ENCODE measurements around the gene TRIM72. TPM values are rescaled to one million over a fixed set of nuclear protein-coding genes. Genes with fewer than 3 reads are reported as not detected.

TRIM72 gene
- total RNA-seq, 1 donor from 2014 or later = 0.04 TPM

- no peak for DNase-seq (ENCODE audit: low spot score in 2 of 2, unreplicated experiment in 2 of 2)
- H3K4me1 Mint-ChIP-seq = no peaks in the 10 kb centered on the region
- H3K36me3 Mint-ChIP-seq = no peaks in the 10 kb centered on the region
- H3K4me3 Mint-ChIP-seq = no peak overlapping the region
- H3K9me3 Mint-ChIP-seq = no peaks in the 10 kb centered on the region
- no peak for TF ChIP-seq CTCF (IDR thresholded peaks at IDR 0.05; ENCODE audit: unreplicated experiment)
- peaks cover 36% of the 10 kb centered on the region for H3K27me3 Mint-ChIP-seq (ENCODE audit: low read depth)
- H3K27ac Mint-ChIP-seq = no peak overlapping the region
These were observed 9.1 kb downstream of the TRIM72 start for GRCh38 chr16:31223044-31223443.

DNA sequence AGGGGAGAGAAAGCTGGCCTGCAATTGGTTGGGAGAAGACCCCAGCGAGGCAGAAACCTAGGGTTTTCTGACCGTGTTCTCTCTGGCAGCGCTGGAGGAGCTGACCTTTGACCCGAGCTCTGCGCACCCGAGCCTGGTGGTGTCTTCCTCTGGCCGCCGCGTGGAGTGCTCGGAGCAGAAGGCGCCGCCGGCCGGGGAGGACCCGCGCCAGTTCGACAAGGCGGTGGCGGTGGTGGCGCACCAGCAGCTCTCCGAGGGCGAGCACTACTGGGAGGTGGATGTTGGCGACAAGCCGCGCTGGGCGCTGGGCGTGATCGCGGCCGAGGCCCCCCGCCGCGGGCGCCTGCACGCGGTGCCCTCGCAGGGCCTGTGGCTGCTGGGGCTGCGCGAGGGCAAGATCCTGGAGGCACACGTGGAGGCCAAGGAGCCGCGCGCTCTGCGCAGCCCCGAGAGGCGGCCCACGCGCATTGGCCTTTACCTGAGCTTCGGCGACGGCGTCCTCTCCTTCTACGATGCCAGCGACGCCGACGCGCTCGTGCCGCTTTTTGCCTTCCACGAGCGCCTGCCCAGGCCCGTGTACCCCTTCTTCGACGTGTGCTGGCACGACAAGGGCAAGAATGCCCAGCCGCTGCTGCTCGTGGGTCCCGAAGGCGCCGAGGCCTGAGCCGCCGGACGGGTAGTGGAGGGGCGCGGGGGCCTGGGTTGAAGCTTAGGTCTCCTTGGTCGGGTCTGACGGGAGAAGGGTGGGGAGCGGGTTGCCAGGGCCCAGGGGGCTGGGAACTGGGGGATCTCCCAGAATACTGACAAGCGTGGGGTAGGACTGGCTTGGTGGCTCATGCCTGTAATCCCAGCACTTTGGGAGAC is 10.4 kb downstream of the TRIM72 start:
- H3K27ac Mint-ChIP-seq = no peak overlapping the region
- TF ChIP-seq CTCF (IDR thresholded peaks at IDR 0.05; ENCODE audit: unreplicated experiment) = no peak
- peaks cover 27% of the 10 kb centered on the region for H3K27me3 Mint-ChIP-seq (ENCODE audit: low read depth)
- no peaks in the 10 kb centered on the region for H3K9me3 Mint-ChIP-seq
- H3K4me1 Mint-ChIP-seq = peaks cover 3% of the 10 kb centered on the region
- no peak for DNase-seq (ENCODE audit: low spot score in 2 of 2, unreplicated experiment in 2 of 2)
- H3K4me3 Mint-ChIP-seq = no peak overlapping the region
- H3K36me3 Mint-ChIP-seq = no peaks in the 10 kb centered on the region

DNA sequence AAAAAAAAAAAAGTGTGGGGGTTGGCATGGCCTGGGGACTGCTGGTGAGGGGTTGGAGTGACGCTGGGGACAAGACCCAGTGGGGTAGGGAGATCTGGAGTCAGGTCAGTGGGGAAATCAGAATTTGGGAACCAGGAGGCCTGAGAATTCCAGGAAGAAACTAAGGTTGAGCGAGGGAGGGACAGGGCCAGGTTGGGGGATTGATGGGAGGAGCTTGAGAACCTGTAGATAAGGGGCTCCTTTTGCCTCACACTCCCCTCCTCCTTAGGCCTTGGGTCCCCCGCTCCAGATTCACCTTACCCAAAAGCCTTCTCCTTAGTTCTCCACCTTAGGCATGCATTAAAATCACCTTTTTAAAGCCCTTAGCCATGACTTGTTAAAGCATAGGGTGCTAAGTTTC is 11.3 kb downstream of the TRIM72 start:
- no peak for TF ChIP-seq CTCF (IDR thresholded peaks at IDR 0.05; ENCODE audit: unreplicated experiment)
- Mint-ChIP-seq H3K4me1 (peaks cover 3% of the 10 kb centered on the region), H3K36me3 (no peaks in the 10 kb centered on the region), H3K27ac (no peak overlapping the region), H3K9me3 (no peaks in the 10 kb centered on the region), H3K4me3 (no peak overlapping the region), H3K27me3 (ENCODE audit: low read depth) (peaks cover 20% of the 10 kb centered on the region)
- DNase-seq (ENCODE audit: low spot score in 2 of 2, unreplicated experiment in 2 of 2) = no peak

GRCh38 chr16:31228206-31228605 is 14.3 kb downstream of the TRIM72 start:
- Mint-ChIP-seq H3K4me1 (peaks cover 3% of the 10 kb centered on the region), H3K36me3 (no peaks in the 10 kb centered on the region), H3K4me3 (no peak overlapping the region), H3K27me3 (ENCODE audit: low read depth) (peaks cover 3% of the 10 kb centered on the region), H3K27ac (no peak overlapping the region), H3K9me3 (no peaks in the 10 kb centered on the region)
- TF ChIP-seq CTCF (IDR thresholded peaks at IDR 0.05; ENCODE audit: unreplicated experiment) = no peak
- DNase-seq (ENCODE audit: low spot score in 2 of 2, unreplicated experiment in 2 of 2) = no peak

DNA sequence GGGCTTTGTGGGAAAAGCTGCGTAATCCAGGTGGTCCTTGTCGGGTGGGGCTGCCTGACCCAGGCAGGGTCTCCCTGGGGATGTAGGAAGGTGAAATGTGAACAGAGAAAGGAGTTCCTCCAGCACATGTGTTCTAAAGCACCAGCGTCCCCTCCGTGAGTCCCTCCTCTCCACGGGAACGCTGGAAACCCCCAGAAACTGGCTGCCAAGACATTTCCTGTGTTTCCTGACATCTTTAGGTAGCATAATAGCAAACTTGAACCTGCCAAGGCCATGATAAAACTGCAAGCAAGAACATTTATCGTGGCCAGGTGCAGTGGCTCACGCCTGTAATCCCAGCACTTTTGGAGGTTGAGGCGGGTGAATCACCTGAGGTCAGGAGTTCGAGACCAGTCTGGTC is 15.6 kb downstream of the TRIM72 start:
- TF ChIP-seq CTCF (IDR thresholded peaks at IDR 0.05; ENCODE audit: unreplicated experiment) = no peak
- Mint-ChIP-seq H3K4me1 (peaks cover 3% of the 10 kb centered on the region), H3K9me3 (peaks cover 5% of the 10 kb centered on the region), H3K27ac (no peak overlapping the region), H3K4me3 (no peak overlapping the region), H3K27me3 (ENCODE audit: low read depth) (peaks cover 3% of the 10 kb centered on the region), H3K36me3 (no peaks in the 10 kb centered on the region)
- no peak for DNase-seq (ENCODE audit: low spot score in 2 of 2, unreplicated experiment in 2 of 2)

All from mesothelial cell of epicardium (in vitro differentiated cells).